T-cell (primary cell): ENCODE results near the gene ZNF784. TPM values are rescaled to one million over a fixed set of nuclear protein-coding genes. Genes with fewer than 3 reads are reported as not detected.

Experiments
- ATAC-seq, 4 experiments: fragments of 200-7000 bp in 3 of 4; fragments of 150-1000 bp in 1 of 4; cut with Tn5 transposase; replicated peaks in 1 of 4; 1 replicate in 3 of 4; 2 replicates in 1 of 4; pipeline ENCODE4 v1.10.0; 2021; ENCODE audit warnings: moderate library complexity in 3 of 4, mild to moderate bottlenecking in 2 of 4, moderate number of reproducible peaks in 1 of 4
- CTCF ChIA-PET, 2 donors: fragments of 300-600 bp; sonication (Branson Sonifier 250); formaldehyde crosslinking; loops; one replicate each; lab custom pipeline; 2022; ENCODE audit warnings: antibody characterized with exemption in 2 of 2; lab: Charles Lee
- POLR2A ChIA-PET, 2 donors: fragments of 300-600 bp; sonication (Branson Sonifier 250); formaldehyde crosslinking; loops; one replicate each; lab custom pipeline; 2022; ENCODE audit warnings: antibody characterized with exemption in 2 of 2; lab: Charles Lee
- DNase-seq, 35 experiments: peaks; one replicate each; pipeline versions ENCODE4 v3.0.0 to v3.0.0-alpha.2; 2013 to 2023
- H3K27ac ChIP-seq: one replicate; pipeline ENCODE4 v1.5.1; 2013; ENCODE audit warnings: low read length
- H3K27me3 ChIP-seq, 2 experiments: replicated peaks in 1 of 2; 1 replicate in 1 of 2; 2 replicates in 1 of 2; pipeline versions ENCODE4 v1.6.1 to v1.7.0; 2013; ENCODE audit warnings: low read length in 1 of 2, mixed read lengths in 1 of 2; ENCODE audit not compliant: control insufficient read depth in 2 of 2, insufficient read depth in 2 of 2; ENCODE audit errors: extremely low read depth in 1 of 2
- H3K36me3 ChIP-seq, 2 donors: 1 replicate in 1 of 2; 2 replicates in 1 of 2; pipeline versions ENCODE4 v1.6.1 to v1.7.0; 2013; ENCODE audit warnings: low read length in 1 of 2; ENCODE audit not compliant: control insufficient read depth in 2 of 2, insufficient read depth in 1 of 2; ENCODE audit errors: extremely low read depth in 1 of 2
- H3K4me1 ChIP-seq, 2 experiments: 1 replicate in 1 of 2; 2 replicates in 1 of 2; pipeline versions ENCODE4 v1.6.1 to v1.7.0; 2013; ENCODE audit warnings: low read length in 2 of 2, mixed read lengths in 1 of 2; ENCODE audit not compliant: insufficient read depth in 2 of 2, control insufficient read depth in 1 of 2; ENCODE audit errors: extremely low read depth in 1 of 2
- H3K4me3 ChIP-seq, 2 donors: 1 replicate in 1 of 2; 2 replicates in 1 of 2; pipeline versions ENCODE4 v1.5.1 to v1.7.0; 2013; ENCODE audit warnings: mild to moderate bottlenecking in 2 of 2, low read length in 1 of 2, moderate library complexity in 1 of 2; ENCODE audit not compliant: control insufficient read depth in 1 of 2; ENCODE audit errors: extremely low read depth in 1 of 2
- H3K9me3 ChIP-seq: 2 replicates; pipeline ENCODE4 v1.7.0; 2013
- H3K27ac Mint-ChIP-seq, 2 donors: one replicate each; pipeline ENCODE4 v1.8.0; 2020 to 2021; ENCODE audit warnings: mild to moderate bottlenecking in 2 of 2, mixed read lengths in 2 of 2
- H3K27me3 Mint-ChIP-seq, 2 donors: one replicate each; pipeline ENCODE4 v1.8.0; 2021 to 2022; ENCODE audit warnings: mixed read lengths in 2 of 2
- H3K36me3 Mint-ChIP-seq: one replicate; pipeline ENCODE4 v1.8.0; 2021; ENCODE audit warnings: mixed read lengths
- H3K4me1 Mint-ChIP-seq, 3 donors: one replicate each; pipeline ENCODE4 v1.8.0; 2020 to 2022; ENCODE audit warnings: mixed read lengths in 3 of 3, mild to moderate bottlenecking in 1 of 3
- H3K4me3 Mint-ChIP-seq, 3 donors: one replicate each; pipeline ENCODE4 v1.8.0; 2020 to 2022; ENCODE audit warnings: mild to moderate bottlenecking in 3 of 3, mixed read lengths in 3 of 3, moderate library complexity in 3 of 3
- H3K9me3 Mint-ChIP-seq, 3 donors: one replicate each; pipeline ENCODE4 v1.8.0; 2020 to 2022; ENCODE audit warnings: mixed read lengths in 3 of 3
- WGBS: methylation state at CpG from one replicate; pipeline ENCODE4 v1.1.5; 2013; ENCODE audit warnings: missing lambda C conversion rate; ENCODE audit not compliant: insufficient coverage; 5-methylcytosine and 5-hydroxymethylcytosine counted together
- total RNA-seq, 35 experiments: library from RNA in 6 of 35; stranded (reverse) in 6 of 35; fragments of 120-200 nt in 1 of 35; gene quantifications; one replicate each; pipeline versions ENCODE4 v1.2.1 to v1.2.4 and lab custom pipeline; 2013 to 2026

The ZNF784 gene
- total RNA-seq, 5 donors from 2014 or later (not counting 1 experiment from before 2014, with no cell fraction given), result 7.2 to 13.3 (median 8.2) TPM

DNA sequence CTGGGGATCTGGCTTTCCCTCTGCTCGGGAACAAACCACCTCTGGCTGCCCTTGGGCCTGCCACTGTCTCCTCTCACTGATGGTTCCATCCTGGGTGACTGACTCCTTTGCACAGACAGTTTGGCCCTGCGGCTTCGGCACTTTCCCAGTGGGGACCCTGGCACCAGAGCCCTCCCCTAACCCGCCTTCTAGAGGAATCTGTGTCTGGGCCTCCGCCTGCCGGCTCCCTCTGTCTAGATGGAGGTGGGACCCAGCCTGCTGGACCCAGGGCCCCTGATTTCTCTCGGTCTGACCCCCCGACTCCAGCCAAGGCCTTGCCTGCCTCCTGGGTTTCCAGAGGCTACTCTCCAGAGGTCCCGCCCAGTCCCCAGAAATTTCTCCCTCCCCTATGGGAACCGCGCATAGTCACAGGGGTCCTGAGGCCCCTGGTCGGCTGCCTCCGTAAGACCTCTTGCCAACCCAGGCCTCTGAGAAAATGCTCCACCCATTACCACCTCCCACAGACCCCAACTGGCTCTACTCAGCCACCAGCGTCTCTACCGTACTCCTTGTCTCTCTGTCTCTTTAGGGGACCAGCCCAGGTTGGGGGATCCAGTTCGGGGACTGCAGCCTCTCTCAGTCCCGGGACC lies 26.4 kb upstream of the ZNF784 start:
- no peaks in the 10 kb centered on the region for H3K9me3 ChIP-seq
- Mint-ChIP-seq H3K4me1 (peaks cover 31 to 37% (median 37%) of the 10 kb centered on the region in 3 donors), H3K9me3 (no peaks in the 10 kb centered on the region), H3K36me3 (no peaks in the 10 kb centered on the region), H3K27ac (peak overlapping the region in 1 of 2 donors; percentile 24), H3K27me3 (no peaks in the 10 kb centered on the region), H3K4me3 (peak overlapping the region in 2 of 3 donors; percentile 47 to 82)
- WGBS, result 97% methylated on average over 11 of the region's 17 CpGs
- no peak overlapping the region for H3K4me3 ChIP-seq
- no peaks in the 10 kb centered on the region for H3K36me3 ChIP-seq
- H3K27ac ChIP-seq, result no peak overlapping the region
- POLR2A ChIA-PET, result no interaction called here
- CTCF ChIA-PET, result interaction anchor here in 1 of 2 donors (1.0 kb wide), 1 partner anchor 18 kb away, joined by 4 read pairs; no protein-coding TSS in a partner anchor
- no peak for ATAC-seq
- peaks cover 0 to 11% of the 10 kb centered on the region in 2 experiments for H3K27me3 ChIP-seq
- DNase-seq, result no peak
- peaks cover 2 to 39% of the 10 kb centered on the region in 2 experiments for H3K4me1 ChIP-seq

DNA sequence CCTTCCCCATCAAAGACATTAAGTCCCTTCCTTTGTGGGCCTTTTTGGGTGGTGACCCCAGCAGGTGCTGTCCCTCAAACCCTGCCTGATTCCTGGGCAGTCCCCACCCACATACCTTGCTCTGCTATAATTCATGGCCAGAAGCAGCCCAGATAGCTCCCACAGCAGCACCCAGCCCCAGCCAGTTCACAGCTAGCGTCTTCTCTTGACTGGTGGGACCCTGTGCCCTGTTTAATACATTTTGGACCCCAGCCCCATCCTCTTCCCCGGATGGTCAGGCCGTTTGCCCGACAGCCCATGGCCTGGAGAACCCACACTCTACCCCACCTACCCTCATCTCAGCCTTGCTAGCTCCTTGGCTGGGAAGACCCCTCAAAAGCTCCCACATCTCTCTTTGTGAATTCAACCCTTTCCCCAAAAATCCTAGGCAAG lies 25.8 kb upstream of the ZNF784 start:
- DNase-seq, result no peak
- 81% methylated on average over 4 of the region's 4 CpGs for WGBS

DNA sequence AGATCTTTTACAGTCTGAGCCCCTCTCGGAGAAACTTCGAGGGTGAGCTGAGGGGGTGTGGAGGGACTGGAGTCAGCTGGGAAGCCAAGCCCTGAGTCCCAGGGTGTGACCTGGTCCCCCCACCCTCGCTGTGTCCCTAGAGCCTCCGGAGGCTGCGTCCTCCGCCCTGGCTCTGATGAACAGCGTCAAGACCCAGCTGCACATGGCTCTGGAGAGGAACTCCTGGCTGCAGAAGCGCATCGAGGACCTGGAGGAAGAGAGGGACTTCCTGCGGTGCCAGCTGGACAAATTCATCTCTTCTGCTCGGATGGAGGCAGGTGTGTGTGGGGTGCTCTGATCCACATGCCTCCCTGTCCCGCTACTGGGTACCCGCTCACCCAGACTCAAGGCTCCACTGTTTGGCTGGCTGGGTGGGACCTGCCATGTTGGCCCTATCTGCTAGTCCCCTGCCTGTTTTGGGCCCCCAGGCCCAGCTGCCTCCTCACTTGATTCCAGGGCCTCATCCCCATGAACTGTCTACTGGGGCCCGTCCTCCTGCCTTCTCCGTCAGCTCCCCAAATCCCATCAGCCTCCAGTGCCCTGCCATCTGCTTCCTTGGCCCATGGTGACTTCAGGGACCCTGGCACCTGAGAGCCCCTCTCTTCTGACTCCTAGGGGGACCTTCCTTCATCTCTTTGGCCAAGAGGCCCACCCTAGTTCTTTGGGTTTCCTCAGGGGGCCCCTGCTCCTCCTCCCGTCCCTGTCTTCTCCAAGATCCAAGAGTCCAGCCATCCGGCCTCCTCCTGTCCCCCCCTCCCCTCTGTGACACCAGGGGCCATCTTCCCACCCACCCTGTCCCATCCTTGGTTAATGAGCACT lies 25.1 kb upstream of the ZNF784 start:
- no peak for DNase-seq
- Histone ChIP-seq H3K36me3 (peaks cover 10% of the 10 kb centered on the region in 2 donors), H3K27ac (no peak overlapping the region), H3K4me1 (peaks cover 8 to 45% of the 10 kb centered on the region in 2 experiments), H3K27me3 (peaks cover 0 to 11% of the 10 kb centered on the region in 2 experiments), H3K9me3 (no peaks in the 10 kb centered on the region), H3K4me3 (no peak overlapping the region)
- H3K4me3 Mint-ChIP-seq, result peak overlapping the region; percentile 59 to 82 (median 74)
- H3K27me3 Mint-ChIP-seq, result no peaks in the 10 kb centered on the region
- 89% methylated on average over 17 of the region's 17 CpGs for WGBS
- H3K27ac Mint-ChIP-seq, result peak overlapping the region; percentile 46 to 74
- CTCF ChIA-PET, result interaction anchor here in 1 of 2 donors (1.0 kb wide), 1 partner anchor 17 kb away, joined by 4 read pairs; no protein-coding TSS in a partner anchor
- no peak for ATAC-seq
- no peaks in the 10 kb centered on the region for H3K9me3 Mint-ChIP-seq
- H3K36me3 Mint-ChIP-seq, result peaks cover 4% of the 10 kb centered on the region
- POLR2A ChIA-PET, result no interaction called here
- H3K4me1 Mint-ChIP-seq, result peaks cover 35 to 42% (median 36%) of the 10 kb centered on the region in 3 donors

More for the DNA sequence above, 25.8 kb upstream of the ZNF784 start:
- no peak for ATAC-seq
- Histone ChIP-seq H3K9me3 (no peaks in the 10 kb centered on the region), H3K27me3 (peaks cover 0 to 11% of the 10 kb centered on the region in 2 experiments), H3K4me1 (peaks cover 4 to 38% of the 10 kb centered on the region in 2 experiments), H3K36me3 (peaks cover 4% of the 10 kb centered on the region in 2 donors), H3K27ac (no peak overlapping the region), H3K4me3 (no peak overlapping the region)
- Mint-ChIP-seq H3K36me3 (peaks cover 4% of the 10 kb centered on the region), H3K4me1 (peaks cover 34 to 40% (median 35%) of the 10 kb centered on the region in 3 donors), H3K9me3 (no peaks in the 10 kb centered on the region), H3K4me3 (peak overlapping the region; percentile 41 to 82 (median 47)), H3K27ac (peak overlapping the region in 1 of 2 donors; percentile 24), H3K27me3 (no peaks in the 10 kb centered on the region)
- POLR2A ChIA-PET, result no interaction called here
- CTCF ChIA-PET, result interaction anchor here in 1 of 2 donors (1.0 kb wide), 1 partner anchor 17 kb away, joined by 4 read pairs; no protein-coding TSS in a partner anchor

DNA sequence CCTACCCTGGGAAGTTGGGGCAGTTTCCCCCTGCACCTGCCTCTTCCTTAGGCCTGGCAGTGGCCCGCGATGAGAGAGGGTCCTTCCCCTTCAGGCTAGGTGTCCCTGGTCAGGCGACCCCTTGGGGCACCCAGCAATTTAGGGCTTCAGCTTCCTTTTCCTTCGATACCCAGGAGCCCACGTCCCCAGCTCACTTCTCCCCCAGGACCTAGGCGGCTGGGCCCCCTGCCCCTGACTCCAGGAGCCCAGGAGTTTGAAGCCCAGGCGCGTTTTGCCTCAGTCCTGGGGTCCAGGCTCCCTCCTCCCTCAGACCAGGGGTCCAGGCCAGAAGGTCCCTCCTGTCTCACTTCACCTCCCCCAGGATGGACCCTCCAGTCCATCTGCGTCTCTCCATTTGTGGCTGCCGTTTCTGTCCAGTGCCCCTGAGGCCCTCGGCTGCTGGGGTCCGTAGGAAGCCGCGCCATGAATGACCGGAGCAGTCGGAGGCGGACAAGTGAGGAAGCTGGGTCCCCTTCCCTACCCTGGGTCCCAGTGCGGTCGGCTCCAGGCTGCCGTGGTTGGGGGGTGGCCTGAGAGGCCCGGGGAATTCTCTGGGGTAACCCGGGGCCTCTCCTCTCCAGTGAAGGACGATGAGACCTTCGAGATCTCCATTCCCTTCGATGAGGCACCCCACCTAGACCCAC lies 24.4 kb upstream of the ZNF784 start:
- DNase-seq (no peak), ATAC-seq (no peak)
- H3K27me3 ChIP-seq, result peaks cover 0 to 11% of the 10 kb centered on the region in 2 experiments
- Mint-ChIP-seq H3K36me3 (peaks cover 4% of the 10 kb centered on the region), H3K27ac (peak overlapping the region; percentile 23 to 28), H3K9me3 (no peaks in the 10 kb centered on the region), H3K4me1 (peaks cover 42 to 49% (median 43%) of the 10 kb centered on the region in 3 donors), H3K4me3 (peak overlapping the region; percentile 66 to 82 (median 74)), H3K27me3 (no peaks in the 10 kb centered on the region)
- H3K36me3 ChIP-seq, result peaks cover 10 to 11% of the 10 kb centered on the region in 2 donors
- 45% methylated on average over 13 of the region's 25 CpGs for WGBS
- no peaks in the 10 kb centered on the region for H3K9me3 ChIP-seq
- peak overlapping the region; percentile 63 to 75 for H3K4me3 ChIP-seq
- H3K4me1 ChIP-seq, result peaks cover 14 to 53% of the 10 kb centered on the region in 2 experiments
- ChIA-PET POLR2A (no interaction called here), CTCF (interaction anchor here in 1 of 2 donors (1.5 kb wide), 1 partner anchor 63 kb away, joined by 3 read pairs; no protein-coding TSS in a partner anchor)
- no peak overlapping the region for H3K27ac ChIP-seq

DNA sequence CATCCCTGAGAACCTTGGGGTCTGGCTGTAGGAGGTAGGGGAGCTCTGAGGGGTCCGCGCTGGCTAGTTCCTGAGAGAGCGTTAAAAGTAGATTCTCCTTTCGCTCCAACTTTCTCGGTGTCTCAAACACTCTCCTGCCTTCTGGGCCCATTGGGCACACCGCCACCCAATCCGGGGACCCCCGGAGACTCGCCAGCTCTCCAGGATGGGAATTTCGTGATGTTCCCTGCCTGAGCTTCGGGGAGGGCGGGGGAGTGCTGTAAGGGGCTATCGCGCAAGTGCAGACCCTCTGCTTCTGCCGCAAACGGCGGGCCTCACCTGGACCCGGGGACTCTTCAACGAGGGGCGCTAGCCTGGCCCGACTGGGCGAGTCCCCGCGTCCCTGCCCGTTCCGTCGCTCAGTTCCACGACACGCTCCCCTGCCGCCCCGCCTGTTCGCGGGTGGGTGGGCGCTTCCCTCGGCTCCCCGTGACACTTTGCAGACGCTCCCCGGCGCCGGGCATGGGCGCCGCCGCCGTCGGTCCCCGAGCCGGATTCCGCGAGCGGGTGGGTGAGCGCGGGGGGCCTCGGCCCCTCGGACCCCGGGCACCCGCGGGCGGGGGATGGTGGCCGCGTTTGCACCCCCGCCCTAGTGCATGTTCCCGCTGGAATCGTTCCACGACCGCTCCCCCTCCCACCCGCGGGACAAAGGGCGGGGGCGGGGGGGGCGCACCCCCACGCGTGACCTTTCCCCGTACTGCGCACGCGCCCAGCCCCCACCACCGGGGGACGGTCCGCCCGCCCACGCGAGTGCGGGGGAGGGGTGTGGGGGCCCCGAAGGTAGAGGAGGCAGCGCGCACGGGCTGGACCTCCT lies 23.6 kb upstream of the ZNF784 start, which contains the start of gene CCDC106:
TSS of gene CCDC106 (plus strand) at position 481 of the 853 bp plus-strand sequence. CDS start 835 bp downstream, outside the sequence.
- H3K36me3 ChIP-seq, result peaks cover 10 to 11% of the 10 kb centered on the region in 2 donors
- H3K27me3 ChIP-seq, result peaks cover 0 to 11% of the 10 kb centered on the region in 2 experiments
- POLR2A ChIA-PET, result no interaction called here
- Mint-ChIP-seq H3K27me3 (no peaks in the 10 kb centered on the region), H3K9me3 (no peaks in the 10 kb centered on the region), H3K36me3 (peaks cover 4% of the 10 kb centered on the region), H3K4me1 (peaks cover 46 to 52% (median 50%) of the 10 kb centered on the region in 3 donors), H3K27ac (peak within 1 kb of the TSS; percentile 83 to 86), H3K4me3 (peak within 1 kb of the TSS; percentile 75 to 82 (median 82))
- H3K9me3 ChIP-seq, result no peaks in the 10 kb centered on the region
- ATAC-seq, result peak; percentile 34 to 48 (median 41)
- H3K27ac ChIP-seq, result peak within 1 kb of the TSS; percentile 3
- peak in 14 of 35 experiments; percentile 11 to 61 (median 45) for DNase-seq
- CTCF ChIA-PET, result interaction anchor here (0.7 to 1.5 kb wide), 4 partner anchors 9 to 62 kb away, joined by 3 to 4 read pairs (median 3); no protein-coding TSS in a partner anchor
- WGBS, result 5% methylated on average over 54 of the region's 87 CpGs
- H3K4me3 ChIP-seq, result peak within 1 kb of the TSS; percentile 63 to 75
- peaks cover 15 to 49% of the 10 kb centered on the region in 2 experiments for H3K4me1 ChIP-seq
